Smooth muscle cell (in vitro differentiated cells): Measurements from ENCODE around the gene TAF6. TPM values are rescaled to one million over a fixed set of nuclear protein-coding genes. Genes with fewer than 3 reads are reported as not detected.
A peak's percentile ranks its signal among the peaks of the same experiment; 100 is the strongest.

ENCODE experiments used
- DNase-seq: peaks from one replicate; lab custom pipeline; 2025; ENCODE audit not compliant: unreplicated experiment; lab: John Stamatoyannopoulos, UW
- H2AFZ ChIP-seq: fragments of 200-600 bp; sonication (generic); 2 replicates; pipeline ENCODE4 v1.6.0; 2016; ENCODE audit warnings: antibody characterized with exemption, low read depth, mild to moderate bottlenecking
- H3F3A ChIP-seq: fragments of 200-600 bp; sonication (generic); 2 replicates; pipeline ENCODE4 v1.6.0; 2017; ENCODE audit warnings: antibody characterized with exemption, low read depth
- H3K27ac ChIP-seq: fragments of 200-600 bp; sonication (generic); 2 replicates; pipeline ENCODE4 v1.5.1; 2016; ENCODE audit warnings: low read depth, mild to moderate bottlenecking
- H3K27me3 ChIP-seq: fragments of 200-600 bp; sonication (generic); 2 replicates; pipeline ENCODE4 v1.6.1; 2016; ENCODE audit warnings: low read depth, mild to moderate bottlenecking
- H3K36me3 ChIP-seq: fragments of 200-600 bp; sonication (generic); 2 replicates; pipeline ENCODE4 v1.5.1; 2016; ENCODE audit warnings: low read depth
- H3K4me1 ChIP-seq: fragments of 200-600 bp; sonication (generic); 2 replicates; pipeline ENCODE4 v1.5.1; 2016; ENCODE audit warnings: low read depth
- H3K4me2 ChIP-seq: fragments of 200-600 bp; sonication (generic); 2 replicates; pipeline ENCODE4 v1.6.0; 2016; ENCODE audit warnings: mild to moderate bottlenecking
- H3K4me3 ChIP-seq: fragments of 200-600 bp; sonication (generic); 2 replicates; pipeline ENCODE4 v1.5.1; 2016; ENCODE audit warnings: mild to moderate bottlenecking
- H3K79me2 ChIP-seq: fragments of 200-600 bp; sonication (generic); 2 replicates; pipeline ENCODE4 v1.6.0; 2016; ENCODE audit warnings: low read depth, mild to moderate bottlenecking
- H3K9ac ChIP-seq: fragments of 200-600 bp; sonication (generic); 2 replicates; pipeline ENCODE4 v1.6.0; 2016; ENCODE audit warnings: low read depth
- H3K9me3 ChIP-seq: fragments of 200-600 bp; sonication (generic); replicated peaks from 2 replicates; pipeline ENCODE4 v1.5.1; 2016; ENCODE audit warnings: low read depth
- H4K20me1 ChIP-seq: fragments of 200-600 bp; sonication (generic); 2 replicates; pipeline ENCODE4 v1.6.0; 2016; ENCODE audit warnings: low read depth
- CTCF ChIP-seq: fragments of 200-600 bp; sonication (generic); IDR thresholded peaks from 2 replicates; pipeline ENCODE4 v1.5.1; 2017; ENCODE audit warnings: borderline replicate concordance, mild to moderate bottlenecking, antibody characterized with exemption; ENCODE audit not compliant: insufficient read depth, poor library complexity, severe bottlenecking
- WGBS: methylation state at CpG from one replicate; pipeline ENCODE4 v1.1.7; 2016; ENCODE audit warnings: low lambda C conversion rate; 5-methylcytosine and 5-hydroxymethylcytosine counted together
- polyA plus RNA-seq: library from polyadenylated mRNA; unstranded; fragments of >200 nt; fragmentation: Nextera tagmentation; extraction: Ambion mirVana; gene quantifications from 2 replicates; pipeline ENCODE4 v1.2.1, GENCODE V29; 2016
- total RNA-seq: library from RNA; depleted of rRNA; stranded (reverse); fragments of >200 nt; gene quantifications from 2 replicates; pipeline ENCODE4 v1.2.3, GENCODE V29; 2014

Gene TAF6
- total and polyA plus RNA-seq, 2 experiments from 2014 or later, result 26.6 to 78.0 TPM

DNA sequence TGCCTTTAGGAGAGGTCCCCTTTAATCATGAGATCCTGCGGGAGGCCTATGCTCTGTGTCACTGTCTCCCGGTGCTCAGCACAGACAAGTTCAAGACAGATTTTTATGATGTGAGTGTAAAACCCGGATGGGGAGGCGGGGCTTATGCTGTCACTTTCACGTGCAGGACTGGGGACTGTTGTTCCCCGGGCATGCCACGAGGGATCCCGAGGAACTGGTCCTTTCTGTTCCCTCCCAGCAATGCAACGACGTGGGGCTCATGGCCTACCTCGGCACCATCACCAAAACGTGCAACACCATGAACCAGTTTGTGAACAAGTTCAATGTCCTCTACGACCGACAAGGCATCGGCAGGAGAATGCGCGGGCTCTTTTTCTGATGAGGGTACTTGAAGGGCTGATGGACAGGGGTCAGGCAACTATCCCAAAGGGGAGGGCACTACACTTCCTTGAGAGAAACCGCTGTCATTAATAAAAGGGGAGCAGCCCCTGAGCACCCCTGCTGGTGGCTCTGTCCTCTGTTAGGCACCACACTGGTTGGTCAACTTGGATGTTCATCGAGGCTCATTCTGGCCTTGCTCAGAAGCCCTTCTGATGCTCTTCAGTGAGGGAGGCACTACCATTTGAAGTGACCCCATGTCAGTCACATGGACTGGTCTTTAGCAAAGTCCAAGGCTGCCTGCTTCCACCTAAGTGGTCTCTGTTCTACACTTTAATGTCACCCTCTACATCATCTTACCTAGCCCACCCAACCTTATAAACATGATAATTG, 27.6 kb downstream of the TAF6 start:
- Histone ChIP-seq H3K27me3 (no peaks in the 10 kb centered on the region), H3K4me2 (no peak overlapping the region), H3K27ac (peak overlapping the region; percentile 91), H3K79me2 (peaks cover 3% of the 10 kb centered on the region), H2AFZ (no peak overlapping the region), H3K4me3 (no peak overlapping the region), H4K20me1 (no peaks in the 10 kb centered on the region), H3F3A (peaks cover 53% of the 10 kb centered on the region), H3K4me1 (peaks cover 9% of the 10 kb centered on the region), H3K36me3 (no peaks in the 10 kb centered on the region), H3K9me3 (no peaks in the 10 kb centered on the region), H3K9ac (no peak overlapping the region)
- TF ChIP-seq CTCF, result no peak
- 69% methylated on average over 19 of the region's 19 CpGs for WGBS
- no peak for DNase-seq

DNA sequence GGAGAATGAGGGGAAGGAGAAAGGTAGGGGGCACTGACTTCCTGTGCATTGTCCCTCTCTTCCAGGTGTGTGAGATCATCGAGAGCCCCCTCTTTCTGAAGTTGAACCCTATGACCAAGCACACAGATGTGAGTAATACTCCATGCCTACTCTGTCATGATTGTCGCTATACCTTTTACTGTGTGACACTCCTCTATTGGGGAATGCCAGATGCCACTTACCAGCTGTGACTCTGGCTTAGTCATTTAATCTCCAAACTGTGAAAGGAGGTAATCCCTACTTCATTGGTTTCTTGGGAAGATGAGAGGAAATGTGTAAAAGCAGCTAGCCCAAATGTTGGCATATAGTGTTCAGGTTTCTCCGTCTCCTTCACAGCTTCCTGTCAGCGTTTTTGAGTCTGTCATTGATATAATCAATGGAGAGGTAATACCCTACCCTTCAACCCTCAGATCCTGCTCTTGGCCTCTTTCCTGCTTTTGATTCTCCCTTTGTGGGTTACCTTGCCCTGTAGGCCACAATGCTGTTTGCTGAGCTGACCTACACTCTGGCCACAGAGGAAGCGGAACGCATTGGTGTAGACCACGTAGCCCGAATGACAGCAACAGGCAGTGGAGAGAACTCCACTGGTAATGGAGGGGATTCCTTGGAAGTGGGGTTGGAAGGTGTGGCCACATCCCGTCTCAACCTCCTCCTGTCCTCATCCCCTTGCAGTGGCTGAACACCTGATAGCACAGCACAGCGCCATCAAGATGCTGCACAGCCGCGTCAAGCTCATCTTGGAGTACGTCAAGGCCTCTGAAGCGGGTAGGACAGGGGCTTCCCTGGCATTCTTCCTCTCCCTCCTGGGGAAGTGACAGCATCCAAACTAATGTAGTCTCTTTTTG, 28.4 kb downstream of the TAF6 start:
- no peaks in the 10 kb centered on the region for H3K9me3 ChIP-seq
- no peak for TF ChIP-seq CTCF
- peaks cover 3% of the 10 kb centered on the region for H3K79me2 ChIP-seq
- peaks cover 56% of the 10 kb centered on the region for H3F3A ChIP-seq
- no peak overlapping the region for H3K4me3 ChIP-seq
- peak overlapping the region; percentile 91 for H3K27ac ChIP-seq
- no peak overlapping the region for H3K4me2 ChIP-seq
- H3K27me3 ChIP-seq, result no peaks in the 10 kb centered on the region
- WGBS, result 93% methylated on average over 14 of the region's 14 CpGs
- no peak overlapping the region for H2AFZ ChIP-seq
- no peak overlapping the region for H3K9ac ChIP-seq
- no peak for DNase-seq
- H4K20me1 ChIP-seq, result no peaks in the 10 kb centered on the region
- no peaks in the 10 kb centered on the region for H3K36me3 ChIP-seq
- peaks cover 9% of the 10 kb centered on the region for H3K4me1 ChIP-seq

DNA sequence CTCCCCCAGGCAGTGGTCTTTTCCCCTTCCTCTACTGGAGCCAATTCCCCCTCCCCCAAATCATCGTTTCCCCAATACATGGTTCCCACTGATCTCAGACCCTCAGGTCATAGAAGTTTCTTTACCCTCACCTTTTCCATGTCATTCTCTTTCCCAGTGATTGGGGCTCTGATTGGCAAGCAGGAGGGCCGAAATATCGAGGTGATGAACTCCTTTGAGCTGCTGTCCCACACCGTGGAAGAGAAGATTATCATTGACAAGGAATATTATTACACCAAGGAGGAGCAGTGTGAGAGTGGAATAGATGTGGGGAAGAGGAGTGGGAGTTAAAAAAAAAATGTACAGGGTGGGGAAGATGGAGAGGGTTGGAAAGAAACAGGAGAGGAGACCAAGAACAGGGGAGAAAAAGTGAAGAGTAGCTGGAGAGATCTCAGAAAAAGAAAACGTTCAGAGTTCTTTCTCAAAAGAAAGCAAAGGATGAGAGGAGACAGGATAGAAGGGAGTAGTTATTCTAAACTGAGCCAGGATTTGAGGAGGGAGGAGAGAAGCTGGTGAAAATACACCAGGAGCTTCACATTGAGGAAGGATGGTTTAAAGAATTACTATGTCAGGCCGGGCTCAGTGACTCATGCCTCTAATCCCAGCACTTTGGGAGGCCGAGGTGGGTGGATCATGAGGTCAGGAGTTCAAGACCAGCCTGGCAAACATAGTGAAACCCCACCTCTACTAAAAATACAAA, 29.5 kb downstream of the TAF6 start:
- Histone ChIP-seq H3K9ac (peak overlapping the region; percentile 74), H3K27me3 (no peaks in the 10 kb centered on the region), H3K4me2 (peak overlapping the region; percentile 88), H2AFZ (peak overlapping the region; percentile 71), H3K4me1 (peaks cover 9% of the 10 kb centered on the region), H3K4me3 (peak overlapping the region; percentile 72), H4K20me1 (no peaks in the 10 kb centered on the region), H3K27ac (peak overlapping the region; percentile 91), H3K79me2 (peaks cover 3% of the 10 kb centered on the region), H3K36me3 (no peaks in the 10 kb centered on the region), H3K9me3 (no peaks in the 10 kb centered on the region), H3F3A (peaks cover 66% of the 10 kb centered on the region)
- WGBS, result 35% methylated on average over 7 of the region's 7 CpGs
- TF ChIP-seq CTCF, result no peak
- no peak for DNase-seq
